GM13976 (cell line): Measurements from ENCODE around the gene IQCM.

Experiments
- DNase-seq: peaks from one replicate; pipeline ENCODE4 v3.0.0; 2012; ENCODE audit warnings: low spot score
- in situ Hi-C: fragments of 300-500 bp; cut with MboI; formaldehyde crosslinking; loops from one replicate; pipeline ENCODE4 v1.12.0; 2022; ENCODE audit warnings: low sequenced_read_pairs, mixed read lengths, inconsistent platforms; ENCODE audit not compliant: unreplicated experiment
- TF ChIP-seq, protein P1 (sequence below): IDR thresholded peaks from 2 replicates; pipeline ENCODE4 v1.5.1; 2012; ENCODE audit warnings: borderline replicate concordance, mild to moderate bottlenecking; ENCODE audit not compliant: insufficient read depth; ENCODE audit errors: extremely low read depth, missing control alignments, control extremely low read depth

The IQCM gene

DNA sequence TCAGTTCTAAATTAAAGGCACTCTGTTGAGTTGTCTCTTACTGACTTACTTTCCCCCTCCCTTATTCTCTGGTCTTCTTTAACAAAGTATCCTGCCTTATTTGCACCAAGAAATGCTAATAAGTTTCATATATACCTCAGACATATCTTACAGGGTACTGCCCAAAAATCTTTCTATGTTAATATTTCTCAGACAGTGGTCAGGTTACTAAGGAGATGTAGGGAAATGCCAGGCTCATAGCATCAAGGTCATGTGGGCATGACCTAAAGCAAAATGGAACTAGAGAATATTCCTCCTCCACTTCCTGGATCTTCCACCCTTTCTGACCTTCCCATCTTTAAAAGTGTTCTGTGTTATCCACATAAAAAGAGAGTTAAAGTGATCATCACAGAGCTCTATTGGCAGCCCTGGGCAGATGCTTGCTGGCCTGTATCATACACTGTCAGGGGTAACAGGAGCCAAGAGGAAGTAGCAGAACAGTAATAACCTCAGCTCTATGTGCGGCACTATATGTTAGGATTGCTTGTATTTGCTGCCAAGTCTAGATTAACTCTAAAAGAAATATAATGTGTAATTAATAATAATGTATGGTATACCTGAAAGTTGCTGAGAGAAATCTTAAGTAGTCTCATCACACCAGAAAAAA, 74.3 kb downstream of the IQCM start:
- in situ Hi-C loops = no loop called here

DNA sequence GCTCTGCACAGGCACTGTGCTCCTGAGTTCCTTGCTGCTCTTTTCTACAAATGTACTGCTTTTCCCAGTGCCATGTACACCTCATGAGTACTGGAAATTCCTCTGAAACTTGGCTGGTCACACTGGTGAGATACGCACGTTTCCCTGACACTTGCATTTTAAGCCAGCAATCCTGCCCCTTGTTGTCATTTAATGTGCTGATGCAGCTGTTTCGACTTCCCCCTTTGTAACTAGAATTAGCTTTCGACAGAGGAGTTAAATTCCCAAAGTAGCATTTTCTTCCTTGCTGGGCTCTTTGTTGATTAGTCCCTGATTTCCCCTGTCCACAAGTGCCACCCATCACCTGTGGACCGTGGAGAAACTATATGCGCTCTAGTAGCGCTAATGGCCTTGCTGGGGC, 77.5 kb downstream of the IQCM start:
- in situ Hi-C loops = no loop called here
- TF ChIP-seq, protein P1, sequence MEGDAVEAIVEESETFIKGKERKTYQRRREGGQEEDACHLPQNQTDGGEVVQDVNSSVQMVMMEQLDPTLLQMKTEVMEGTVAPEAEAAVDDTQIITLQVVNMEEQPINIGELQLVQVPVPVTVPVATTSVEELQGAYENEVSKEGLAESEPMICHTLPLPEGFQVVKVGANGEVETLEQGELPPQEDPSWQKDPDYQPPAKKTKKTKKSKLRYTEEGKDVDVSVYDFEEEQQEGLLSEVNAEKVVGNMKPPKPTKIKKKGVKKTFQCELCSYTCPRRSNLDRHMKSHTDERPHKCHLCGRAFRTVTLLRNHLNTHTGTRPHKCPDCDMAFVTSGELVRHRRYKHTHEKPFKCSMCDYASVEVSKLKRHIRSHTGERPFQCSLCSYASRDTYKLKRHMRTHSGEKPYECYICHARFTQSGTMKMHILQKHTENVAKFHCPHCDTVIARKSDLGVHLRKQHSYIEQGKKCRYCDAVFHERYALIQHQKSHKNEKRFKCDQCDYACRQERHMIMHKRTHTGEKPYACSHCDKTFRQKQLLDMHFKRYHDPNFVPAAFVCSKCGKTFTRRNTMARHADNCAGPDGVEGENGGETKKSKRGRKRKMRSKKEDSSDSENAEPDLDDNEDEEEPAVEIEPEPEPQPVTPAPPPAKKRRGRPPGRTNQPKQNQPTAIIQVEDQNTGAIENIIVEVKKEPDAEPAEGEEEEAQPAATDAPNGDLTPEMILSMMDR = no peak
- no peak for DNase-seq

More for the DNA sequence above, 74.3 kb downstream of the IQCM start:
- no peak for DNase-seq
- TF ChIP-seq, protein P1 = no peak

DNA sequence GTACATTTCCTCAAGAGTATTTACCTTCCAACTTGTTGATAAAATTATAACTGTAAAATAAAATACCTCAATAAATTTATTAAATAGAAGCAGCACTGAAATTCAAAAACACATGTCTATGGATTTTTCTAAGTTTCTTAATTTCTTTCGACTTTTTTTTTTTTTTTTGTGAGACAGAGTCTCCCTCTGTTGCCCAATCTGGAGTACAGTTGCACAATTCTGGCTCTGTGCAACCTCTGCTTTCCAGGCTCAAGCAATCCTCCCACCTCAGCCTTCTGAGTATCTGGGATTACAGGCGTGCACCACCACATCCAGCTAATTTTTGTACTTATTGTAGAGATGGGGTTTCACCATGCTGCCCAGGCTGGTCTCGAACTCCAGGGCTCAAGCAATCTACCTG, 79.8 kb downstream of the IQCM start:
- in situ Hi-C loops = no loop called here
- TF ChIP-seq, protein P1 = no peak
- DNase-seq = no peak

DNA sequence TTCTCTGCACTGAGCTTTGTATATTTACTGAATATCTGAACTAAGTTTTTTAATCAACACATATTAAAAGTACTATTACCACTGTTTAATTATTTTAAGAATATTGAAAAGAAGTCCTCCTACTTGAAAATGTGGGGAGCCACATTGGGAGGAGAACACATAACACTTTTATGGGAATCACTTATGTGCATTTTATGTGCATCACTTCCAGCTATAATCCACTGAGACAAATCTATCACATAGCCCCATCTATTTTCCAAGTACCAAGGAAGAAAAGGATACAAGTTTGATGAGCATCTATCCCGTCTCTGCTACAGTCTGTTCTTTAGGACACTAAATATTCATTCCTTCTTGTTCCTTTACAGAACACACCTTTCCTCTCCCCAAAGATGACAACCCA, 87.2 kb downstream of the IQCM start:
- in situ Hi-C loops = no loop called here
- DNase-seq = no peak
- TF ChIP-seq, protein P1 = no peak

DNA sequence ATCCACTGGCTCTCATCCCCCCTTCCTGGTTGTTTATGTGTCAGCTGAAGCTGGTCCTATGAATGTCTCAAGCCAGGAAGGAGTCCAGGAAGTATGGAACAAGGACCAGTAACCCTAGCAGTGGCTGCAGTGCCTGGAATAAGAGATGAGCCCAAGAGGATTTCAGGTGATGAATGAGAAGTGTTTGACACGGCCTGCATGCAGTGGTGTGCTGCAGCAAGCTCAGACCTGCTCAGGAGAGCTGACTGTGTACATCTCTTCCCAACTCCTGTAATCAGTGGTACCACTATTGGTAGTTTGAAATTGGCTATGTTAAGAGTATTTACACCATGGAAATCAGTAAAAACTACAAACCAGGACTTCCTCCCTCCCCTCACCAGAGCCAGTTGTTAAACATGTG, 88.0 kb downstream of the IQCM start:
- DNase-seq = no peak
- in situ Hi-C loops = no loop called here
- TF ChIP-seq, protein P1 = no peak

DNA sequence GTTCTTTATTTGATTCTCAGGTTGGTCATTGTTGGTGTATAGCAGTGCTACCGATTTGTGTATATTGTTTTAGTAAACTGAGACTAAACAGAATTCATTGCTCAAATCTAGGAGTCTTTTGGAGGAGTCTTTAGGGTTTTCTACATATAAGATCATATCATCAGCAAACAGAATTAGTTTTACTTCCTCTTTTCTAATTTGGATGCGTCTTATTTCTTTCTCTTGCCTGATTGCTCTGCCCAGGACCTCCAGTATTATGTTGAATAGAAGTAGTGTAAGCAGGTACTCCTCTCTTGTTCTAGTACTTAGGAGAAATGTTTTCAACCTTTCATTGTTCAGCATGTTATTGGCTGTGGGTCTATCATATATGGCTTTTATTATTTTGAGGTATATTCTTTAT, 92.6 kb downstream of the IQCM start:
- TF ChIP-seq, protein P1 = no peak
- no peak for DNase-seq
- in situ Hi-C loops = no loop called here
